Measurements from ENCODE around the gene CDH13. TPM values are rescaled to one million over a fixed set of nuclear protein-coding genes. Genes with fewer than 3 reads are reported as not detected.

The CDH13 gene
- total and polyA plus RNA-seq, 9 of the 15 experiments (the other 6 are each of a cell fraction or from before 2014, with no cell fraction given) = 0.03 TPM; not detected in 8

DNA sequence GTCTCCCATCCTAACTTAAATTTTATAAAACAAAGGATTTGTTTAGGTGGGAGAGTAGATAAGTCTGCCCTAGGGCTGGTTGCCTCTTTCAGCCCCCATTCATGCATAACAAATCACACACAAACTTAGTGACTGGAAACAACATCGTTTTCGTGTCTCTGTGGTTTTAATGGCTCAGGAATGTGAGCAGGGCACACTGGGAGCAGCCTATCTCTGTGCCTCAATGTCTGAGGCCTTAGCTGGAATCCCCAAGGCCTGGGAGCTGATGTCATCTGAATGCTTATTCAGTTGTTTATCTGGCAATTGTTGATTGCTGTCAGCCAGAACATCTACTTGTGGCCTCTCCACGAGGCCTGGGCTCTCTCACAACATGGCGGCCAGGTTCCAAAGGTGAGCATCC lies 1079.1 kb downstream of the CDH13 start:
- Histone ChIP-seq H3K79me2 (ENCODE audit: control insufficient read depth, insufficient read depth, low read length) (no peaks in the 10 kb centered on the region), H3K27me3 (ENCODE audit: control insufficient read depth in 2 of 2, insufficient read depth in 2 of 2, low read length in 2 of 2) (peaks cover 4% of the 10 kb centered on the region in 2 experiments; a peak in 3 of 5 replicates), H4K20me1 (replicated peaks; ENCODE audit: control insufficient read depth, insufficient read depth, low read length) (0 out of 2 replicates have a peak, but pooled peaks cover 5% of the 10 kb centered on the region), H3K27ac (ENCODE audit: extremely low read depth, low read depth, low read length) (no peak overlapping the region), H3K9me3 (replicated peaks; ENCODE audit: control insufficient read depth, insufficient read depth, low read depth, low read length) (no peaks in the 10 kb centered on the region), H3K9ac (ENCODE audit: insufficient read depth in 1 of 2, low read depth in 2 of 2, low read length in 2 of 2) (no peak overlapping the region), H3K4me2 (ENCODE audit: insufficient read depth, low read length) (no peak overlapping the region), H2AFZ (ENCODE audit: low read depth, low read length) (no peak overlapping the region), H3K9me1 (ENCODE audit: control insufficient read depth, insufficient read depth, low read length) (no peaks in the 10 kb centered on the region), H3K36me3 (ENCODE audit: control insufficient read depth, insufficient read depth, low read length) (no peaks in the 10 kb centered on the region), H3K4me1 (replicated peaks in 1 of 2; ENCODE audit: control insufficient read depth in 2 of 2, insufficient read depth in 2 of 2, low read length in 2 of 2) (no peaks in the 10 kb centered on the region), H3K4me3 (no peak overlapping the region)
- TF ChIP-seq STAT6 (CRISPR knock-in tag; IDR thresholded peaks at IDR 0.05) (no peak), RBM25 (IDR thresholded peaks at IDR 0.05; ENCODE audit: low read depth, low read length, severe bottlenecking) (peak; percentile 1)
- FAIRE-seq (no peak), ATAC-seq (no peak), DNase-seq (ENCODE audit: extremely low read depth in 1 of 4, low spot score in 3 of 4) (no peak)
- in situ Hi-C loops (cut with MboI) = no loop called here
- ChIA-PET CTCF (ENCODE audit: low intra/inter-chr PET ratio) (no interaction called here), POLR2A (interaction anchor here (1.1 to 2.1 kb wide), 2 partner anchors 12 to 19 kb away, joined by 3 to 5 read pairs; no protein-coding TSS in a partner anchor)
- intact Hi-C loops (cut with micrococcal nuclease) = no loop called here
- no TSS peak for BruUV-seq (replicated peaks)
- WGBS (ENCODE audit: insufficient coverage, low coverage, missing lambda C conversion rate) = 2% methylated on average over 4 of the region's 4 CpGs

- CTCF ChIA-PET (ENCODE audit: low intra/inter-chr PET ratio) = no interaction called here
- no peak for FAIRE-seq
- no peaks in the 10 kb centered on the region for H3K79me2 ChIP-seq (ENCODE audit: control insufficient read depth, insufficient read depth, low read length)
Measured at GRCh38 chr16:83706394-83706793, 1079.6 kb downstream of the CDH13 start.

More at GRCh38 chr16:83706394-83706793, 1079.6 kb downstream of the CDH13 start:
- POLR2A ChIA-PET = interaction anchor here (1.1 to 2.1 kb wide), 2 partner anchors 11 to 19 kb away, joined by 3 to 5 read pairs; no protein-coding TSS in a partner anchor
- H3K4me1 ChIP-seq (replicated peaks in 1 of 2; ENCODE audit: control insufficient read depth in 2 of 2, insufficient read depth in 2 of 2, low read length in 2 of 2) = no peaks in the 10 kb centered on the region
- H4K20me1 ChIP-seq (replicated peaks; ENCODE audit: control insufficient read depth, insufficient read depth, low read length) = 0 out of 2 replicates have a peak, but pooled peaks cover 3% of the 10 kb centered on the region
- H3K36me3 ChIP-seq (ENCODE audit: control insufficient read depth, insufficient read depth, low read length) = no peaks in the 10 kb centered on the region
- intact Hi-C loops (cut with micrococcal nuclease) = no loop called here
- no peak overlapping the region for H3K4me2 ChIP-seq (ENCODE audit: insufficient read depth, low read length)
- H3K9ac ChIP-seq (ENCODE audit: insufficient read depth in 1 of 2, low read depth in 2 of 2, low read length in 2 of 2) = no peak overlapping the region
- in situ Hi-C loops (cut with MboI) = no loop called here
- ATAC-seq (no peak), DNase-seq (ENCODE audit: extremely low read depth in 1 of 4, low spot score in 3 of 4) (no peak)
- peaks cover 4% of the 10 kb centered on the region in 2 experiments; a peak in 3 of 5 replicates for H3K27me3 ChIP-seq (ENCODE audit: control insufficient read depth in 2 of 2, insufficient read depth in 2 of 2, low read length in 2 of 2)
- 0% methylated on average over 4 of the region's 4 CpGs for whole genome bisulfite sequencing (ENCODE audit: insufficient coverage, low coverage, missing lambda C conversion rate)
- H3K9me3 ChIP-seq (replicated peaks; ENCODE audit: control insufficient read depth, insufficient read depth, low read depth, low read length) = no peaks in the 10 kb centered on the region
- TF ChIP-seq, protein P1, sequence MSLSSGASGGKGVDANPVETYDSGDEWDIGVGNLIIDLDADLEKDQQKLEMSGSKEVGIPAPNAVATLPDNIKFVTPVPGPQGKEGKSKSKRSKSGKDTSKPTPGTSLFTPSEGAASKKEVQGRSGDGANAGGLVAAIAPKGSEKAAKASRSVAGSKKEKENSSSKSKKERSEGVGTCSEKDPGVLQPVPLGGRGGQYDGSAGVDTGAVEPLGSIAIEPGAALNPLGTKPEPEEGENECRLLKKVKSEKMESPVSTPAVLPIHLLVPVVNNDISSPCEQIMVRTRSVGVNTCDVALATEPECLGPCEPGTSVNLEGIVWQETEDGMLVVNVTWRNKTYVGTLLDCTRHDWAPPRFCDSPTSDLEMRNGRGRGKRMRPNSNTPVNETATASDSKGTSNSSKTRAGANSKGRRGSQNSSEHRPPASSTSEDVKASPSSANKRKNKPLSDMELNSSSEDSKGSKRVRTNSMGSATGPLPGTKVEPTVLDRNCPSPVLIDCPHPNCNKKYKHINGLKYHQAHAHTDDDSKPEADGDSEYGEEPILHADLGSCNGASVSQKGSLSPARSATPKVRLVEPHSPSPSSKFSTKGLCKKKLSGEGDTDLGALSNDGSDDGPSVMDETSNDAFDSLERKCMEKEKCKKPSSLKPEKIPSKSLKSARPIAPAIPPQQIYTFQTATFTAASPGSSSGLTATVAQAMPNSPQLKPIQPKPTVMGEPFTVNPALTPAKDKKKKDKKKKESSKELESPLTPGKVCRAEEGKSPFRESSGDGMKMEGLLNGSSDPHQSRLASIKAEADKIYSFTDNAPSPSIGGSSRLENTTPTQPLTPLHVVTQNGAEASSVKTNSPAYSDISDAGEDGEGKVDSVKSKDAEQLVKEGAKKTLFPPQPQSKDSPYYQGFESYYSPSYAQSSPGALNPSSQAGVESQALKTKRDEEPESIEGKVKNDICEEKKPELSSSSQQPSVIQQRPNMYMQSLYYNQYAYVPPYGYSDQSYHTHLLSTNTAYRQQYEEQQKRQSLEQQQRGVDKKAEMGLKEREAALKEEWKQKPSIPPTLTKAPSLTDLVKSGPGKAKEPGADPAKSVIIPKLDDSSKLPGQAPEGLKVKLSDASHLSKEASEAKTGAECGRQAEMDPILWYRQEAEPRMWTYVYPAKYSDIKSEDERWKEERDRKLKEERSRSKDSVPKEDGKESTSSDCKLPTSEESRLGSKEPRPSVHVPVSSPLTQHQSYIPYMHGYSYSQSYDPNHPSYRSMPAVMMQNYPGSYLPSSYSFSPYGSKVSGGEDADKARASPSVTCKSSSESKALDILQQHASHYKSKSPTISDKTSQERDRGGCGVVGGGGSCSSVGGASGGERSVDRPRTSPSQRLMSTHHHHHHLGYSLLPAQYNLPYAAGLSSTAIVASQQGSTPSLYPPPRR (CRISPR knock-in tag; IDR thresholded peaks at IDR 0.05; ENCODE audit: borderline replicate concordance) = no peak
- no peak overlapping the region for H2AFZ ChIP-seq (ENCODE audit: low read depth, low read length)
- H3K4me3 ChIP-seq = no peak overlapping the region
- H3K27ac ChIP-seq (ENCODE audit: extremely low read depth, low read depth, low read length) = no peak overlapping the region
- H3K9me1 ChIP-seq (ENCODE audit: control insufficient read depth, insufficient read depth, low read length) = no peaks in the 10 kb centered on the region
- no TSS peak for BruUV-seq (replicated peaks)

All from K562 (cell line).